ENCODE results near the gene EXOC5.

Gene EXOC5, protein sequence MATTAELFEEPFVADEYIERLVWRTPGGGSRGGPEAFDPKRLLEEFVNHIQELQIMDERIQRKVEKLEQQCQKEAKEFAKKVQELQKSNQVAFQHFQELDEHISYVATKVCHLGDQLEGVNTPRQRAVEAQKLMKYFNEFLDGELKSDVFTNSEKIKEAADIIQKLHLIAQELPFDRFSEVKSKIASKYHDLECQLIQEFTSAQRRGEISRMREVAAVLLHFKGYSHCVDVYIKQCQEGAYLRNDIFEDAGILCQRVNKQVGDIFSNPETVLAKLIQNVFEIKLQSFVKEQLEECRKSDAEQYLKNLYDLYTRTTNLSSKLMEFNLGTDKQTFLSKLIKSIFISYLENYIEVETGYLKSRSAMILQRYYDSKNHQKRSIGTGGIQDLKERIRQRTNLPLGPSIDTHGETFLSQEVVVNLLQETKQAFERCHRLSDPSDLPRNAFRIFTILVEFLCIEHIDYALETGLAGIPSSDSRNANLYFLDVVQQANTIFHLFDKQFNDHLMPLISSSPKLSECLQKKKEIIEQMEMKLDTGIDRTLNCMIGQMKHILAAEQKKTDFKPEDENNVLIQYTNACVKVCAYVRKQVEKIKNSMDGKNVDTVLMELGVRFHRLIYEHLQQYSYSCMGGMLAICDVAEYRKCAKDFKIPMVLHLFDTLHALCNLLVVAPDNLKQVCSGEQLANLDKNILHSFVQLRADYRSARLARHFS

DNA sequence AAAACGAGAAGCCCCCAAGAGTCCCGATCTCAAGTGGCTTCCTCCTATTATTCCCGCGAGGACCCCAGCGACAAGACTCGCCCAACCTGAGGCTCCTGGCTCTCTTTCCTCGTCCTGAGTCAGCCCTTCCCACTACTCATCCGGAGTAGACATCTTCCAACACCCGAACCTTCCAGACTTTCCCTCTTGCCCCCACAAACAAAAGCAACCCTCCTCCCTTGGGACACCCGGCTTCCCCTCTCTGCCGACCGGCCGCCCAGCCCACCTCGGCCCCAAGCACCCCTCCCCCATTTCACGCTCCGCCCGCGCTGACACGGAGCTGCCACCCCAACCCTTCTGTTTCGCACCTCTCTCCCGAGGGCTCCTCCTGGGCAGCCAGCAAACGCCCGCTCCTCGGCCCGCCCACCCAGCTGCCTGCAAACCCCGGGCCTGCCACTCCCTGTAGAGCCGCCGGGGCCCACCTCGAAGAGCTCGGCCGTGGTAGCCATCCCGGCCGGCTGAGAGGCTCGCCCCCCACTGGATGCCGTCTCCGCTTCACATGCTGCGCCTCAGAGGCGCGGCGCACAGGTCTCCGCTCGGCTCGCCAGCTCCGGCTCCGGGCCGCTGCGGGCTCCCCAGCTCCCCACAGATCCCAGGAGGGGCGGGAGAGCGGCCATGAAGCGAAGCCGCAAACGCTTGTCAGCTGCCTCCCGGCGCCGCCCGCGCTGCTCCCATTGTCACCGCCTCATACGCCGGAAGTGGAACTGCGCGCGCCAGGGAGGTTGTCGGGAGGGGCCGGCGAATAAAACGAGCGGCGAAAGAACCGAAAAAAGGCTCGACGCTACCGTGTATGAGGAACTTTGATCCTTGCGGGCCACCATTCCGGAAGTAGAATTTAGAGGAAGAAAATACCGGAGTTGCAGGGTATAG lies at the start of gene EXOC5, which contains the start of gene AP5M1:
TSS of gene EXOC5 (minus strand) at position 745 of the 909 bp plus-strand sequence. CDS start at position 488, 257 bp downstream.
TSS of gene AP5M1 (plus strand) at position 811 of the 909 bp plus-strand sequence. CDS start 344 bp downstream, outside the sequence.
- DNase-seq (ENCODE audit: low spot score), result peak; percentile 93

DNA sequence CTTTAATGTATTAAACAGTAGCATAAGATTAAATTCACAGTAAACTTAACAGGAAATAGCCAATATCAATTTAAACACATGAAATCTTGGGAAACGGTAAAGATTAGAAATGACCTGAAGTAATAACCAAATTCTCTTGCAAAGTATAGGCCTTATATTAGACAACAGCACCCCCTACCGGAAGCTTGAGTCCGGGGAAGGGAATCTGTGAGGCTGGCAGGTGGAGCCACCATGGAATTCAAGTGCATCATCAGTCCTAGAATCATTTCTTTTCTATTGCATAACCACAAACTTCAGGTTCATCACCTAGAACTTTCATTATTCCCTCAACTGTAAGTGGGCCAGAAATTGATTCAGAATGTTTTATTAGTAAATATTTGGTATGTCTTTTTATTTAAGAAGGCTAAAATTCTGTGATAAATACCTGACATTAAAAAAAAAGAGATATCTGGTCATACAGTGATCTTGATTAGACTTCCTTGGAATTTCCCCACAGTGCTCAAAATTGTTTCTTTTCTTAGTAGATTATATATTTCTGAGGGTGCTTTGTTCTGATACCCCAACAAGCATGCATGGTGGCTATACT lies 48.6 kb upstream of the EXOC5 start:
- peak; percentile 71 for DNase-seq (ENCODE audit: low spot score)

DNA sequence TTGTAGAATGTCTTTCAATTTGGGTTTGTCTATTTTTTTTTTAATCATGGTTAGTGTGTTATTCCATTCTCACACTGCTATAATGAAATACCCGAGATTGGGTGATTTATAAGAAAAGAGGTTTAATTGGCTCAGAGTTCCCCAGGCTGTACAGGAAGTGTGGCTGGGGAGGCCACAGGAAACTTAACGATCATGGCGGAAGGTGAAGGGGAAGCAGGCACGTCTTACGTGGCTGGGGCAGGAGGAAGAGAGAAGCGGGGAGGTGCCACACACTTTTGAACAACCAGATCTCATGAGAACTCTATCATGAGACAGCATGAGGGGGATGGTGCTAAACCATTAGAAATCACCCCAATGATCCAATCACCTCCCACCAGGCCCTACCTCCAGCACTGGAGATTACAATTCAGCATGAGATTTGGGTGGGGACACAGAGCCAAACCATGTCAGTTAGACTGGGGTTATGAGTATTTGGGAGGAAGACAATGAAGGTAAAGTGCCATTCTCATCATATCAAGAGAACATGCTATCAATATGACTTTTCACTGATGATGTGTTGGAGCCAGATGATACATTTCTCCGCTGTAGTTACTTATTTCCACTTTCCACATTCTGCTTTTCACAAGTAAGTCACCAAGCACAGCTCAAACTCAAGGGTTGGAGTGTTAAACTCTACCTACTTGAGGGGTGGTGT lies 45.8 kb upstream of the EXOC5 start:
- no peak for DNase-seq (ENCODE audit: low spot score)

DNA sequence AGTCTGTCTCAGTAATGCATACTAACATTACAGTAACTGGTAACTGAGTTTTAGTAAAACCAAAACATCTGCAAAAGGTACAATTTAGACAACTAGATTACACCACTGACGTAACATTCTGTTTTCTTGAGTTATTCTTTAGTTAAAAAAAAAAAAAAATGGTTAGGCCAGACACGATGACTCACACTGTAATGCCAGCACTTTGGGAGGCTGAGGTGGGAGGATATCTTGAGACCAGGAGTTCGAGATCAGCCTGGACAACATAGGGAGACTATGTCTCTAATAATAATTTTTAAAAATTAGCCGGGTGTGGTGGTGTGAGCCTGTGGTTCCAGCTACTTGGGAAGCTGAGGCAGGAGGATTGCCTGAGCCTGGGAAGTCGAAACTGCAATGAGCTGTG lies 34.2 kb upstream of the EXOC5 start:
- no peak for DNase-seq (ENCODE audit: low spot score)

DNA sequence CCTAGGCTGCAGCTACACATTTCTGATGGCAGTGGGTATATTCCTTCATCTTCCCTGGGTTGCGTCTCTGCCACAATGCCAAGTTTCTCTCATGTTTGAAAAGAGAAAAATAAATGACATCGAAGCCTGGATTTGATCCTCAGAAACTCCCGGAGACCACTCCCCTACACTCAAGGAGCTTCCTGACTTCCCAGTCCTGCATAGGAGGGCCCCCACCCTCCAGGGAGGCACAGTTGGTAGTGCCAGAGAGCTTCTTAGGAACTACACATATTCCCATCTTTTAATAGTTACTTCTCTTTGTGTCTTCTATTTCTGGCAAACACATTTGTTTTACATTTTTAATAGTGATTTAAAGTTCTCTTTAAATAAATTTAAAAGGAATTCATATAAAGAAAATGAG lies 30.8 kb upstream of the EXOC5 start:
- no peak for DNase-seq (ENCODE audit: low spot score)

DNA sequence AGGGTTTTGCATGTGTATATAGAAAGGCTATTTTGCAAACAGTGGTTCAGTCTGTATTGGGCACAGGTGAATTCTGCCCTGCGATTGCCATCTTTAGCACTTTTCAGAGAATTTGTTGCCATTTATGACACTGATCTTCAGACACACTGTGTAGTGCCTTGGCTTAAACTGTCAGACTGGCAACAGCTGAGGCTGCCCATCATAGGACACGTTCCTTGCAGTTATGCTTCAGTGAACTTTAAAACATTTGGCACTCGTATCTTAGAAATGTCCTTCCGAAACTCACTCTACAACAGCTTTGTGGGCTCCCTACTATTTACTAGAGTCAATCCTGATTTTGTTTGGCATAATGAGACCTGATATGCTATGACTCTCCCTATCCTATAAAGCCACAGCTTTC lies 29.1 kb upstream of the EXOC5 start:
- DNase-seq (ENCODE audit: low spot score), result no peak

DNA sequence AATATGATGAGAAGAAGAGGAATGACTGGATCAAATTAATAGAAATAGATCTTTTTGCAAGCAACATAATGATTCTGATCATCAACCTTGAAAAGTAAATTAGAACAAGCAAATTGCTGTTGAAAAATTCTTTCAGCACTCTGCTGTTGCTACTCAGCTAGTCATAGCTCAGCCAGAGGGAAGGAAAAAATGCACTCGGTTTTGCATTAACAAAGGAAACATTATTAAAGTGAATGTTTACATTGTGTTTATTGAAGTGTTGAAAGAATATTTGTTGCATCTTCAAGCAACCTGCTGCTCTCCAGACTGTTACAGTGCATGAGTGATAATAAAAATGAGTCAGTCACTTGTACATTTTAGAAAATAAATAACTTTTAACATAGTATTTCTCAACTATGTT lies 26.5 kb upstream of the EXOC5 start:
- no peak for DNase-seq (ENCODE audit: low spot score)

DNA sequence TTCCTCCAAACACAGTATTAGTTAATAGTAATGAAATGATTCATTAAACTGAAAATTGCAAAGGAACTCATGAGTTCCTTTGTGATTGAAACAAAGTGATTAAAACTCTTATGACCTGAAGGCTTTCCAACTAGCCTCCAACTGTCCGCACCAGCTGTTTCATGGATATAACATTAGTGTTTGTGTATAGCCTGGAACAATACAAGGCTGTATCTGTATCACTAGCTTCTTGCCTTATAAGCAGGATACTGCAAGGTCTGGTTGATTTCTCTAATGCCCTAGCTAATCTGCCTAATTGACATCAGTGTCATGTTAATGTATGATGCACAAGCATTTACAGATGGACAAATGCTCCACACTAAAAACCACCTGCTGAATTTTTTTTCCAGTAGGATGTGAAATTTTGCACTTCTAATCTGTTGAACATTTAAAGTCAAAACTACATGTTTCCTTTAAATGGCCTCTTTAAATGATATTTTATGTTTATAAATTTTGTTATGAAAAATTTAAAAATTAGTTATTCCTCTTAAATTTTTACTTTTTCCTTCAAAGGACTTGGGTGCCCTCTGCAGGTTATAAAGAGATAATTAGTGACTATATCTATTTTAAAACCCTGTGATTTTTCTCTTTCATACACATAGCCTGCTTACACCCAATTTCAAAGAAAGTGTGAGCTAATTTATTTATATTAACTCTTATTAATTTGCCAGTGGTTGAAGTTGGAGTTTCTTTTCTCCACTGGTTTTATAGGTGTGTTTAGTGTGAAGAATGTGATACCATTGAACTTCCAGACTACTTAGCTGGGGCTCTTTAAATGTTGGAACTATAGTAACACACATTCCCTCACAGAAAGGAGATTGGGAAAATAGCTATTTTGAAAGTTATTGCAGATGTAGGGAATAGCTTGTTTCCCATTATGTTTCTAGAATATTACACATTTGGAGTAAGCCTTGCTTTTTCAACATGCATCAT lies 25.4 kb upstream of the EXOC5 start:
- DNase-seq (ENCODE audit: low spot score), result peak; percentile 12

DNA sequence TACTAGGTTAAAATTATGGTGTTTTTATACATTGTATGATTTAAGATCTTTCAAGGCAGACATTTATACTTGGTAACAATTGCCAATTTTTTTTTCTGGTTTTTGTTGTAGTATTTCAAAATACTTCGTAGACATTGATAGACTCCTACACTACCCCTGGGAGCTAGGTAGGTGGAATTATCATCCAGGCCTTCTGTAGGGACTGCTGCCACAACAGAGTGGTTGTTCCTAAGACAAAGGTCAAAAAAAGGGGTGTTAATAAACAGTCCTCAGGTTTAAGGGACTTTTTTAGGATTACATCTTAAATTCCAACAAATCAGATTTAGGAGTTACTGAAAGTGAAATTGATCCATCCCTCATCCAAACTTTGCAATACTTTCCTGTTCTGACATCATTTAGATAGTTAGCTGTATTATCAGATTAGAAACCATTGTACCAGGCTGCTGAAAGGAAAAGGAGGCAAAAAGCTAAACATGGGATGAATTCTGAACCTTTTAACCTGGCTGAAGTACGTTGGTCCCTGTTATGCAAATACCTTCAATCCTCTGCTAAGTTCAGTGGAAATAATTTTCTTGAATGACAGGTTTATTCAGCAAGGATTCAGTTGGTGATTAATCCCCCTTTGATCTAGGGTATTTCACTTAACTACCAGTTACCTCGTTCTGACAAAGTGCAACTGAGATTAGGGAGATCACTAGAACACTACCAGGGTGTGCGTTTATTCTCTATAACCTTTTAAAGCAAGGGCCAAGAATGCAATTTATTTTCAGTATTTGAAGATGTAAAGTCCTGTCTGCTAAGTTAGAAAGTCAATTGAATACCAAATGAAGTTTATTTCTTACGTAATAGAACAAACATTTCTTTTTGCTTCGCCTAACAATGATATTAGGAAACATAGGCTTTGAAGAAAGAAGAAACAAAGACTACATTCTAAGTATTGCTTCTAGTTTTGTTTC lies 23.3 kb upstream of the EXOC5 start:
- no peak for DNase-seq (ENCODE audit: low spot score)

DNA sequence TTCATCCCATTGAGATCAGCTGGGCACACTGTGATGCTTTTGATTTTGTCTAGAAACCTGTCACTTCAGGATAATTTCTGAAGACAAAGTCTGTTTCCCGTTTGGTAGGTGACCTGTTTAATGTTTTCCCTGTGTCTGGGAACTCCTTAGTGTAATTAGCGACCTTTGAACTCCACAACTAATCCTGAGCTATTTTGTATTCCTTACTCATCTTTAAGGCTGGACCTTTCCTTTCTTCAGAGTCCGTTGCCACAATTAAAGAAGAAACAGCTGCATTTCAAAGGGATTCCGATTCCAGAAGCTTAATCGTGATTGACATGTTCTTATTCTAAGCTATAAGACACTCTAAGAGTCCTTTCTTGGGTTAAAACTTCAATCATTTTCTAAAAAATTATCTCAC lies 22.0 kb upstream of the EXOC5 start:
- no peak for DNase-seq (ENCODE audit: low spot score)

DNA sequence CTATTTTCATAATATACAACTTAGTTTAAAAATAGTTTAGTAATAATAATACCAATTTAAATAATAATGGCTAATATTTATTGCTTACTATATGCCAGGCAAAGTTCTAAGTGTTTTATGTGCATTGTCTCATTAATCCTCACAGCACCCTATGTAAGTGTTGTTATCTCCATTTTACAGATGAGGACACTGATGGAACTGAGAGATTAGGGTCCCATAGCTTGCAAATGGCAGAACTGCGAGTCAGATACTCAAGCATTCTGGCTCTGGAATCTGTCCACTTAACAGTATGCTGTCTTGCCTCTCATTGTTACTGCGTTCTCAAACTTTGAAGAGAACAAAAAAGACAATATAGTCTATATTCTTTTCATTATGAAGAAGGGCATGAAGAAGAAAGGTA lies 19.0 kb upstream of the EXOC5 start:
- no peak for DNase-seq (ENCODE audit: low spot score)

DNA sequence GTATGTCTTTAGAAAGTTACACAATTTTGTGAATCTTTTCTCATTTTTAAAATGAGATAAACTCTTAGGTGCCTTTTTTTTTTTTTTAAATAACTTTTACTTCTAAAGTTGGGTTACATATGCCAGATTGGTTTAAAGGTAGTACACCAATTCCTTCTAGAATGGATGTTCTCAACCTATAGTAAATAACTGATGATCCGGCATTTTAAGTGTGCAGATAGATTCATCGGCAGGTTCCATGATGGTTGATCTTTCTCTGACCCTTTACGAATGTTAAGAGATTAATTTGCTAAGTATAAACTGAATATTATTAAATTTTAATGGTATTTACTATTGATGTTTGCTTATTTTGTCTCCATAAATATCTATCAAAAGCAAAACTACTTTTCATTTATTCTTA lies 8.4 kb upstream of the EXOC5 start:
- DNase-seq (ENCODE audit: low spot score), result no peak

DNA sequence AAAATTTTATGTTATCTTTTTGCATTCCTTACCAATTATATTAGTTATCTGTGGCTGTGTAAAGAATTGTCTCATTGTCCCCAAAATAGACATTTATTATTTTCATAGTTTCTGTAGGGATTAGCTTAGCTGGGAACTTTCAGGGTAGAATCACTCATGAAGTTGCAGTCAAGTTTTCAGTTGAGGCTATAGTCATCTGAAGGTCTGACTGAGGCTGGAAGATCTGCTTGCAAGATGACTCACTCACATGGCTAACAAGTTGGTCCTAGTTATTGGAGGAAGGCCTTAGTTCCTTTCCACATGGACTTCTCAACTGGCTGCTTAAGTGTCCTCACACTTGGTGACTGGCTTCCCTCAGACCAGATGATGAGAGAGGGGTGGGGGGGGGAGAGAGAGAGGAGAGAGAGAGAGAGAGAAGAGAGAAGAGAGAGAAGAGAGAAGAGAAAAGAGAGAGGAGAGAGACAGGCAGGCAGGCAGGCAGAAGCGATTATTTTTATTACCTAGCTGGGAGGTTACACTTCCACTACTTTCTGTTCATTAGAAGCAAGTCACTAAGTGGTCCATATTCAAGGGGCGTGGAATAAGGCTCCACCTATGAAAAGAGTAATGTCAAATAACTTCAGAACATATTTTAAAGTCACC lies 6.4 kb upstream of the EXOC5 start:
- no peak for DNase-seq (ENCODE audit: low spot score)

DNA sequence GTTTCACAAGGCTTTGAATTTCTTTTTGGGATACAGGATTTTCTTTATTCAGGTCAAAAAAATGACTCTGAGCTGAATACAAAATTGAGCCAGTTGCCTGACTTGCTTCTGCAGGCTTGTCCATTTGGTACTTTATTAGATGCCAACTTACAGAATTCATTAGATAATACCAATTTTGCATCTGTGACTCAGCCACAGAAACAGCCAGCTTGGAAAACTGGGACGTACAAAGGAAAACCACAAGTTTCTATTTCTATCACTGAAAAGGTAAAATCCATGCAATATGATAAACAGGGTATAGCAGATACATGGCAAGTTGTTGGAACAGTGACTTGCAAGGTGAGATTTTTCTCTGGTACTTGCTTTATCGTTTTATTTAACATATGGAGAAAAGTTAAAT lies 5.8 kb upstream of the EXOC5 start:
- DNase-seq (ENCODE audit: low spot score), result no peak

DNA sequence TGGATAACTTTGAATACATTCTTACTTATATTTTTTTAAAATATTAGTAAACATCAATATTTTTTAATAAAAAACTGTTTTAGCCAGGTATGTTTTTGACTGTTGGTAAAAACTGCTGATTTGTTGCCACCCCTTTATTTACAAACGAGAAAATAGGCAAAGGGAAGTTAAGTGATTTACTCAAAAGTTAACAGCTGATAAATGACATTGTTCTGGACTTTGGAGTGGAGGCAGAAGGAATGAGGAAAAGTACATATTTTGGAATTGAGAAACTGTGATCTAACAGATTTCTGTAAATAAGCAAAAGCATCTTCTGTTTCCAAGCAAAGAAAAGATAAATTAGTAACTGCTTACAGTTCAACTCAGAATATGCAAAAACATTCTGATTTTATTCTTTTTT lies 4.5 kb upstream of the EXOC5 start:
- no peak for DNase-seq (ENCODE audit: low spot score)

DNA sequence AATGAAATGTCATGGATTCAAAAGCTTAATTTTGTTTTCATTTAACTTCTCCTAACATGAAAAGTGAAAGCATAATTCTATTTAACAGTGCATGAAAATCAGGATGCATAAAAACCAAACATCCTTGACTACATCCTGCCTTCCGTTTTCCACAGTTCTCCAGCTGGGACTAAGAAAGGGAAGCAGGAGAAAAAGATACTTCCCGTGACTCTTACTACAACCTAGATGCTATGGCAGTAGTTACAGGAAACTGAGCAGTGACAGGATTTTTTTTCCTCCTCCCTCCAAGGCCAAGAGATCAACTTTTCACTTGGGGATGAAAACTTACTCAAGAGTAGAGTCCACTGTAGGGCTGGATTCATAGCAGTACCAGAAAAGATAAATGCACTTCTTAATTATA lies 2.6 kb downstream of the EXOC5 start:
- no peak for DNase-seq (ENCODE audit: low spot score)

DNA sequence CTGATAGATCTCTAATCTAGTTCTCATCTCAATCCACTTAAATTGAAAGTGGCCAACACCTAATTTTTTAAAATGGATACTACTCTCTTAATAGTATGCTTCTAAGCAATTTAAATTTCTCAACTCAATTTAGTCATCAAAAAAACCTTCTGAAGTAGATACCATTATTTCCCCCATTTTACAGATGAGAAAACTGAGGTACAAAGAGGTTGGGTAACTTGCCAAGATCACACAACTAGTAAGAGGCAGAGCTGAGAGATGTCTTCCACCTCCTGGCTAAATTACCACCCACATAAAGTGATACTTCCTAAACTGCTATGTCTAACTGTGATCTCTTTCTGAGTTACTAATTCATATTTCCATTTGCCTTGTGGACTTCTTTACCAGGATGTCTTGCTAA lies 6.6 kb downstream of the EXOC5 start:
- DNase-seq (ENCODE audit: low spot score), result no peak

DNA sequence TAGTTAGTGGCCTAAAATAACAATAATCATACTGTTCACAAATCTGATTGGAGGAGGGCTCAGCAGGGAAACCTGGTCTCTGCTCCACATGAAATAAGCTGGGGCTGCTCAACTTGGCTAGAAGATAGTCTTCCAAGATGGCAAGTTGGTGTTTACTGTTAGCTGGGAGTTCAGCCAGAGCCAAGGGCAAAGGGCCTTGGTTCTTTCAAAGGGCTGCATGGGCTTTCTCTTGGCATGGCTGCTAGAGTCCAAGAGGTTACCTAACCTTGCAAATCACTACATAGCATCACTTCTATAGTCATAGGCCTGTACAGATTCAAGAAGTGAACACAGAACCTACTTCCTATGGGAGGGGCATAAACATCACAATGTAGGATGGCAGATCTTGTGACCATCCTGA lies 7.1 kb downstream of the EXOC5 start:
- no peak for DNase-seq (ENCODE audit: low spot score)

DNA sequence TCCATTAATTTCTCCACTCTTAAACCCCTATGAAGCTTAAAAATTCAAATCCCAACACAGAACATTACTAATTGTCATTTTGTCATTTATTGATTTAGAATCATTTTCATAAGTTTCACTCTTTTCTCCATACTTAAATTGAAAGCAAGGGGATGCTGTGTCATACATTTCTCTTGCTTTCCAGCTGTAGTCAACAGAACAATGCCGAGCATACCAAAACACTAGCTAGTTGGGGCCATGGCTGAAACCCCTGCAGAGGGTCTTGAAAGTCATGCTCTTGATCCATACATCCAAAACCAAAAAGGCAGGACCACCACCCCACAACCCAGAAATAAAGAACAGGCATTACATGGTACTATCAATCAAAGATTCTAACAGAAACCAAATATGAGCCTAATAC lies 9.0 kb downstream of the EXOC5 start:
- DNase-seq (ENCODE audit: low spot score), result no peak

Measured in AG20443 (cell line).